Measurements from ENCODE around the gene GAP43. TPM values are rescaled to one million over a fixed set of nuclear protein-coding genes. Genes with fewer than 3 reads are reported as not detected.

Gene GAP43
- total and polyA plus RNA-seq, 2 of the 13 experiments (the other 11 are each of a cell fraction or from before 2014, with no cell fraction given) = not detected

DNA sequence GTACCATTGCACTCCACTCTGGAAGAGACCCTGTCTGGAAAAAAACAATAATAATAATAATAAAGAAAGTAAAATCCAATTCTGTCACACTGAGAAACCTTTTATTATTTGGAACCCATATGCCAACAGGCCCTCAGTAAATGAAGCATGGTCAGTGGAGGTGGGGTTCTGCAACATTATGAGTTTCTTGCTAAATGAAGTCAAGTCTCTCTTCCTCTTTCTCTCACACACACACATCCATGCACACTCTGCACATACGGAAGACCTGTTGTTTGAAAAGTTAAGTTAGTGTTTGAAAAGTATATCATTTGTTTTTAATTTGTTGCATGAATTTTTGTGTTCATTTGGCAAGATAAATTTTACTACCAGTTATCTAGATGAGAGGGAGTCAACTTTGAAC is 27.8 kb downstream of the GAP43 start:
- BruUV-seq (replicated peaks) = no TSS peak
- Histone ChIP-seq H3K36me3 (replicated peaks in 1 of 2; ENCODE audit: control insufficient read depth in 1 of 2, insufficient read depth in 2 of 2, low read length in 2 of 2) (no peaks in the 10 kb centered on the region), H3K4me2 (ENCODE audit: low read depth, low read length) (no peak overlapping the region), H3K27ac (ENCODE audit: extremely low read length, insufficient read depth, low read length) (no peak overlapping the region), H3K9ac (ENCODE audit: insufficient read depth, low read depth, low read length) (no peak overlapping the region), H3K4me1 (ENCODE audit: insufficient read depth, low read length) (no peaks in the 10 kb centered on the region), H3K4me3 (replicated peaks in 1 of 3; ENCODE audit: insufficient read depth in 1 of 3, low read depth in 2 of 3, low read length in 3 of 3) (no peak overlapping the region), H3K79me2 (ENCODE audit: insufficient read depth, low read length) (no peaks in the 10 kb centered on the region), H4K20me1 (ENCODE audit: insufficient read depth, low read length) (no peaks in the 10 kb centered on the region), H2AFZ (ENCODE audit: low read length) (no peak overlapping the region), H3K9me3 (ENCODE audit: low read length) (no peaks in the 10 kb centered on the region), H3K27me3 (ENCODE audit: control insufficient read depth in 1 of 2, insufficient read depth in 2 of 2, low read length in 2 of 2) (no peaks in the 10 kb centered on the region)
- DNase-seq (ENCODE audit: low spot score) (no peak), ATAC-seq (no peak), FAIRE-seq (no peak)
- in situ Hi-C loops (cut with HindIII; ENCODE audit: extremely low pct_ligation_motif_present, low pct_unique_long_range_greater_than_20kb) (no loop called here), intact Hi-C loops (cut with micrococcal nuclease; ENCODE audit: unreplicated experiment) (no loop called here)
- 23% methylated on average over 1 of the region's 1 CpG for WGBS (ENCODE audit: low lambda C conversion rate)
- CTCF ChIA-PET (ENCODE audit: low intra/inter-chr PET ratio, low total read pairs) = no interaction called here
- POLR2A ChIA-PET = no interaction called here
- no peak for TF ChIP-seq RBM39 (IDR thresholded peaks at IDR 0.05; ENCODE audit: low read depth, low read length, poor library complexity, severe bottlenecking)
- no peak for TF ChIP-seq KDM5B (CRISPR knock-in tag; IDR thresholded peaks at IDR 0.05; ENCODE audit: borderline replicate concordance)
- TF ChIP-seq, protein P1, sequence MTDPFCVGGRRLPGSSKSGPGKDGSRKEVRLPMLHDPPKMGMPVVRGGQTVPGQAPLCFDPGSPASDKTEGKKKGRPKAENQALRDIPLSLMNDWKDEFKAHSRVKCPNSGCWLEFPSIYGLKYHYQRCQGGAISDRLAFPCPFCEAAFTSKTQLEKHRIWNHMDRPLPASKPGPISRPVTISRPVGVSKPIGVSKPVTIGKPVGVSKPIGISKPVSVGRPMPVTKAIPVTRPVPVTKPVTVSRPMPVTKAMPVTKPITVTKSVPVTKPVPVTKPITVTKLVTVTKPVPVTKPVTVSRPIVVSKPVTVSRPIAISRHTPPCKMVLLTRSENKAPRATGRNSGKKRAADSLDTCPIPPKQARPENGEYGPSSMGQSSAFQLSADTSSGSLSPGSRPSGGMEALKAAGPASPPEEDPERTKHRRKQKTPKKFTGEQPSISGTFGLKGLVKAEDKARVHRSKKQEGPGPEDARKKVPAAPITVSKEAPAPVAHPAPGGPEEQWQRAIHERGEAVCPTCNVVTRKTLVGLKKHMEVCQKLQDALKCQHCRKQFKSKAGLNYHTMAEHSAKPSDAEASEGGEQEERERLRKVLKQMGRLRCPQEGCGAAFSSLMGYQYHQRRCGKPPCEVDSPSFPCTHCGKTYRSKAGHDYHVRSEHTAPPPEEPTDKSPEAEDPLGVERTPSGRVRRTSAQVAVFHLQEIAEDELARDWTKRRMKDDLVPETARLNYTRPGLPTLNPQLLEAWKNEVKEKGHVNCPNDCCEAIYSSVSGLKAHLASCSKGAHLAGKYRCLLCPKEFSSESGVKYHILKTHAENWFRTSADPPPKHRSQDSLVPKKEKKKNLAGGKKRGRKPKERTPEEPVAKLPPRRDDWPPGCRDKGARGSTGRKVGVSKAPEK (CRISPR knock-in tag; IDR thresholded peaks at IDR 0.05; ENCODE audit: borderline replicate concordance) = no peak
- TF ChIP-seq ZBTB42 (CRISPR knock-in tag; IDR thresholded peaks at IDR 0.05) = no peak
- TF ChIP-seq ZNF260 (CRISPR knock-in tag; IDR thresholded peaks at IDR 0.05; ENCODE audit: borderline replicate concordance, low read depth) = no peak
- TF ChIP-seq, protein P2, sequence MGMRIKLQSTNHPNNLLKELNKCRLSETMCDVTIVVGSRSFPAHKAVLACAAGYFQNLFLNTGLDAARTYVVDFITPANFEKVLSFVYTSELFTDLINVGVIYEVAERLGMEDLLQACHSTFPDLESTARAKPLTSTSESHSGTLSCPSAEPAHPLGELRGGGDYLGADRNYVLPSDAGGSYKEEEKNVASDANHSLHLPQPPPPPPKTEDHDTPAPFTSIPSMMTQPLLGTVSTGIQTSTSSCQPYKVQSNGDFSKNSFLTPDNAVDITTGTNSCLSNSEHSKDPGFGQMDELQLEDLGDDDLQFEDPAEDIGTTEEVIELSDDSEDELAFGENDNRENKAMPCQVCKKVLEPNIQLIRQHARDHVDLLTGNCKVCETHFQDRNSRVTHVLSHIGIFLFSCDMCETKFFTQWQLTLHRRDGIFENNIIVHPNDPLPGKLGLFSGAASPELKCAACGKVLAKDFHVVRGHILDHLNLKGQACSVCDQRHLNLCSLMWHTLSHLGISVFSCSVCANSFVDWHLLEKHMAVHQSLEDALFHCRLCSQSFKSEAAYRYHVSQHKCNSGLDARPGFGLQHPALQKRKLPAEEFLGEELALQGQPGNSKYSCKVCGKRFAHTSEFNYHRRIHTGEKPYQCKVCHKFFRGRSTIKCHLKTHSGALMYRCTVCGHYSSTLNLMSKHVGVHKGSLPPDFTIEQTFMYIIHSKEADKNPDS (CRISPR knock-in tag; IDR thresholded peaks at IDR 0.05) = no peak
- TF ChIP-seq, protein P3, sequence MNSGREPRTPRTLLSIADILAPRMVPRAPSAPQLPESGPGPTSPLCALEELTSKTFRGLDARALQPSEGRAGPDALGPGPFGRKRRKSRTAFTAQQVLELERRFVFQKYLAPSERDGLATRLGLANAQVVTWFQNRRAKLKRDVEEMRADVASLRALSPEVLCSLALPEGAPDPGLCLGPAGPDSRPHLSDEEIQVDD (CRISPR knock-in tag; IDR thresholded peaks at IDR 0.05; ENCODE audit: borderline replicate concordance) = no peak
